TTC549 (cell line): ENCODE measurements around the gene SLC9C2.
"Not testable (repeated sequence)": the region's sequence is repeated elsewhere in the genome, so short reads cannot be mapped to it uniquely, and the experiment has no call there.

Experiments used
- FAIRE-seq: peaks from 2 replicates; lab custom pipeline; 2012; peaks lifted over from hg19 to GRCh38; lab: Jason Lieb, UNC

The SLC9C2 gene, protein sequence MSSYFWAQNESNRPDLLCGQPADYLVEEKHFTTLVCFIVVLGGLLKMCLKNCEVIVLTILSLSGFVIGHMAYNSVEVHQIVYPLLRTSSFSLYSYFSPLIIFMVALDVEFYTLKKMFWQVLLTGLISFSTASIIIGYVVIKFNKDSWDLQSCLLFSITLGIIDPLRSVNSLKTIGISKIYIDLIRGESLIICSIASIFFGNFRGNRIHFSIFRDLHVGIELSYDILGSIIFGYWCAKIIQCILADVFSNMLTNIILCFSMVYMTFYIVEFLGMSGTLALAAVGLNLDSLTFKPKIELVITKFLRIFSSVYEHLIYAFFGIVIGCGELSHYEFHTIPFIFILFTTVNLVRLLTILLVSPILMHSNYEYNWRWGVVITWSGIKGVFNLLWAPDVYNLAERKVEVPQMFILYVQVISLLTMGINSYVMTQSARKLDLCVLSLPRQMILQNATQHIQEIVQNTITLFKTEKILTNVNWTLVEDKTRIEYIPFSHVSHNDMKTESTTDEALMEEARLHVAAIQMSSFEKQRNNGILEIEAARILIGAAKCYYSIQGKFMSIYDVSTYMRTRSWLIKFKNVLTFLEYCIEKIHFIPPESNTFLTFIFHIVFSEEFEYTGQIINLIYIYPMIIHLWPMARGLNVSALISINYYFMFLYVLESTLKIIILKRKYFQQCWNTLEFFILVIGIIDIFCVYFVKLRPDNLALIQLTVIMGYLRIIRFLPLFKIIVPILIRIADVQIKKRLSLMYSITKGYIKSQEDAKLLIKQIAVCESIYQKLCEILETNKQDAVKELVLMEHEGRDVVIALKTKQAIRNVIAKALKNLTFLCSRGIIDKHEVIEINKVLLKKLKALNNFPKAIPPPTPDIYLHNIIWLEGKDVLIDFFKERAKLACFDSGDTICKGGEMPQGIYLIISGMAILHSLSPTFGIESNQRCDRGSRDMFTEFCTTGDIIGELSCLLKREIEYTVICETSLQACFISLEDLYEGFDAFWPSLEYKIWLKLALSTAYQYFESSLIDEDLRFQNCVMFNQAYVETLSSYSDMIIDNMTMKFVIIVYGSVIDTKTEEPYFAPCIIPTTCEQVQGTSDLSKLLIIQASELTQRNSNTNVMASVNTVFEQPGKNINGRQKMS

DNA sequence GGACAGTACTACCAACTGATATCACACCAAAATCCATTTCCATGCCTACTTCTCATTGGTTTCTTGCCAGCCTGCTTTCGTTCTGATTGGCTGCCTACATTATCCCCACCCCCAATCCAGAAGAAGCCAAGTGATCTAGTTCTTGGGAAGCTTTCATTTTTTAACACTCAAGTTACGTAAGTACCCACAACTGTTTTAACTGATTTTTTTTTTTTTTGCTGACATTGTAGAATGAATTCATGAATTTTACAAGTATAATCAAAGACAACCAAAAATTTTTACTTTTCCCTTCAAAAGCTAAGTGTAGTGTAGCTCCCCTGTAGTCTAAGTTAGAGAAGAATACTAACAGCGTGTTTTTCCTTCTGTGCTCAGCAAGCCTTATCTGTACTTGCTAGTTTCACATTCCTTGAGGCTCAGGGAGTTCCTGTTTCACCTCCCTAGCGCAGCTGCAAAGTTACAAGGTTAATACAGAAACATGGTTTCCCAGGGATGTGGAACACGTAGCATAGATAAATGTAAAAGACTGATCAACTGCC is at the start of gene SLC9C2:
Gene SLC9C2, minus strand, starts transcription at position 17 of the 536 bp plus-strand sequence. CDS start 1,296 bp downstream, outside the sequence.
- FAIRE-seq, result no peak

DNA sequence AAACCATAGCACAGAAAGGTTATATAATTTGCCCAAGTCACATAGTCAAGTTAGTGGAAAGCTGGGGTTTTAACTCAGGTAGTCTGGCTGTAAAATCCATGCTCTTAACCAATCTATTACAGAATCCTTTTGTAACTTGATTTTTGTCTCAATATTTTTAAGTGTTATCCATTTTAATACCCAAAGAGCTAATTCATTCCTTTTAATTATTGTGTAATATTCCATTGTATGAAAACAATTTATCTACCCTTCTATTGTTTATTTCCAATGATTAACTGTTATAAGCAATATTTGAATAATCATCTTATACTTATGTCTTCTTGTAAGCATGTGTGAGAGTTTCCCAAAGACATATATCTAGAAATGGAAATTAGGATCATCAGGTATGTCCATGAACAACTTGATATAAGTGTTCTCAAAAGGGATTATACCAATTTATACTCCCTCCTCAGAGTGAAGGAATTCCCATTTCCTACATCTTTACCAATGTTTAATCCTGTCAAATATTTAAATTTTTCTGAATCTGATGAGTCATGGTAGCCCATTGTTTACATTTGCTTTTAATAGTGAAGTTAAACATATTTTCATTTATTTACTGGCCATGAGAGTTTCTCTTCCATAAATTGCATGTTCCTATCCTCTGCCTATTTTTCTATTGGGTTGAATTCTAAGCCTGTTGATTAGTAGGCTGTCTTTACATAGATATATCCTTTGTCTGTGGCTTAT is 46.2 kb upstream of the SLC9C2 start:
- peak; percentile 62 for FAIRE-seq

DNA sequence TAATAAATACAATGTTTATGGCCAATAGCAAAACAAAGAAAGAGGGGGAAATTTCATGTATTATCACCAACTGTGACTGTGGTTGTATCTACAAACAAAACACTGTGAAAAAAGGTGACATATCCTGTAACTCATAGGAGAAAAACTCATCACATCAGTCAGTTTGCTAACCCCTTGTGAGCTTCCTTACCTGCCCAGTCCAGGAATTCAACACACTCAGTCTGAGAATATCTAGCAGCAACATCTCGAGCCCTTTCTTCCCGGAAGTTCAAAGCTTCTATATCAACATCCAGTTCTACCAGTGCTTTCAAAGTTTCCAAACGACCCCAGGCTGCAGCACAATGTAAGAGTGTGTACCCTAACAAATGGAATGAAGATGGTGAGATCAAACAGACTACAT is 43.8 kb upstream of the SLC9C2 start:
- FAIRE-seq, result no peak

DNA sequence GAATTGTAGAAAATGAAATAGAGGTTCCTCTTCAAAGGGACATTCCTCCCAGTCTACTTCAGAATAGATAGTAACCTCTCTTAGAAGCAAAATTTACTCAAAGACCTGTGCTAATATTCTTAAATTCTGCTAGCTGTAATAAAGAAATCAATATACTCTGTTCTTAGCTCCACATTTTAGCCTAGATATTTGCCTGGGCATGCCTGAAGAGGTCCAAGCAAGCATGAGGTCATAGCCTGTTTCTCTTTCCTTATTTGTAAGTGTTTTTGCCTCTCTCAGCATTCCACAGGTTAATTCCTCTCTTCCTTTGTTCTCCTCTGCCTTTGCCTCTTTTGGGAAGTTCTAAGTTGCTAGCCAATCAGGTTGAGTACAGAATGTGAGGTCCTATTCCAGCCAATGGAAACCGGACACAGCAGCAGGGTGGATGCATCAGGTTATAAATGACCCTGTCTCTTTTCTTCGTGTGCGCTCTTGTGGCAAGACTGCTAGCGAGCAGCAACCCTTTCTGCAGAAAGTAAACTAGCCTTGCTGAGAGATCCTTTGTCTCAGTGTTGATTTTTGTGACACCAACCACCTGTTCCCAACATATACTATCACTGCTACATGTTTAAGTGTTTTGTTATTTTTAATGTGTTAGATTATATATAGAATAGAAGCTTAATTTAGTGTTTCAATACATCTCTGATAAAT is 39.7 kb upstream of the SLC9C2 start:
- FAIRE-seq, result not testable (repeated sequence)

DNA sequence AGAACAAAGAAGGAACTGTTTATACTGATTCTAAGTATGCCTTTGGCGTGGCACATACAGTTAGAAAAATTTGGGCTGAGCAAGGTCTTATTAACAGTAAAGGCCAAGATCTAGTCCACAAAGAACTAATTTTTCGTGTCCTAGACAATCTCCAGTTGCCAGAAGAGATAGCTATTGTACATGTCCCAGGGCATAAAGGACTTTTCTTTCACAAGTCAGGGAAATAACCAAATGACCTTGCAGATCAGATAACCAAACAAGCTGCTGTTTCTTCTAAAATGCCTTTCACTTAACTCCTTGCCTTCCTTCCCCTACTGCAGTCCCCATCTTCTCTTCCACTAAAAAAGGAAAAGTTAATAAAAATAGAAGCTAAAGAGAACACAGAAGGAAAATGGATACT is 36.2 kb upstream of the SLC9C2 start:
- FAIRE-seq, result no peak

DNA sequence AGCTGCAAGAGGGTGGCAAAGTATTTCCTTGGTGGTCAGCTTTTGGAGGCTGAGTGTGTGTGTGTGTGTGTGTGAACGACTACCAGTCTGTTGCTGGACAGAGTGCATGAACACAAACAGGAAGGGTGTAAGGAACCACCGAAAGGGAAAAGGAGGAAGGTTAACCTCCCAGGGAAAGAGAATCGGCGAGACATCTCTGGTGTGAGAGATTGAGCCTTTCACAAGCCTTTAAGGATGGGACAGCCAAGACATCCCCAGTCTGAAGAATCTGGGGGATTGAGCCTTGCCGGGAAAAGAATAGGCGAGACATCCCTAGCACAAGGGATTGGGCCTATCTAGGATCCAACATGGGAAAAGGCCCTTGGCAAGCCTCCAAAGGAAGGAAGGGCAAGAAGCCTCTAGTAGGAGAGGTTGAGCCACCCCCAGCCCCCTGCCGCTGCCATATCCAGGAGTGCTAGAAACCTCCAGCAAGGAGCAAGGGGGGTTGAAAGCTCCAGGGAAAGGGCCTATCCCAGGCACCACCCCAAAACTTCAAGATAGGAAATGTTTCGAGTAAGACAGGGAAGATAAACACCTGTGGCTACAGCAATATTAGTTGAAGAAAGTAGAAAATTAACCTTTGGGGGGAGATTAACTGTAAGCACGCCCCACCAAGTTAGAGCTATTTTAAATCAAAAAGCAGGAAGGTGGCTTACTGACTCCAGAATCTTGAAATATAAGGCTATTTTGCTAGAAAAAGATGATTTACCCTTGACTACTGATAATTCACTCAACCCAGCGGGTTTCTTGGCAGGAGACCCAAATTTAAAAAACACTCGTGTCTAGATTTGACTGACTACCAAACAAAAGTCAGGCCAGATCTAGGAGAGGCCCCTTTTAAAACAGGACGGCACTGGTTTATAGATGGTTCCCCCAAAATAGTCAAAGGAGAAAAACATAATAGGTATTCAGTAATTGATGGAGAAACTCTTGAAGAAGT is 35.5 kb upstream of the SLC9C2 start:
- FAIRE-seq, result no peak

DNA sequence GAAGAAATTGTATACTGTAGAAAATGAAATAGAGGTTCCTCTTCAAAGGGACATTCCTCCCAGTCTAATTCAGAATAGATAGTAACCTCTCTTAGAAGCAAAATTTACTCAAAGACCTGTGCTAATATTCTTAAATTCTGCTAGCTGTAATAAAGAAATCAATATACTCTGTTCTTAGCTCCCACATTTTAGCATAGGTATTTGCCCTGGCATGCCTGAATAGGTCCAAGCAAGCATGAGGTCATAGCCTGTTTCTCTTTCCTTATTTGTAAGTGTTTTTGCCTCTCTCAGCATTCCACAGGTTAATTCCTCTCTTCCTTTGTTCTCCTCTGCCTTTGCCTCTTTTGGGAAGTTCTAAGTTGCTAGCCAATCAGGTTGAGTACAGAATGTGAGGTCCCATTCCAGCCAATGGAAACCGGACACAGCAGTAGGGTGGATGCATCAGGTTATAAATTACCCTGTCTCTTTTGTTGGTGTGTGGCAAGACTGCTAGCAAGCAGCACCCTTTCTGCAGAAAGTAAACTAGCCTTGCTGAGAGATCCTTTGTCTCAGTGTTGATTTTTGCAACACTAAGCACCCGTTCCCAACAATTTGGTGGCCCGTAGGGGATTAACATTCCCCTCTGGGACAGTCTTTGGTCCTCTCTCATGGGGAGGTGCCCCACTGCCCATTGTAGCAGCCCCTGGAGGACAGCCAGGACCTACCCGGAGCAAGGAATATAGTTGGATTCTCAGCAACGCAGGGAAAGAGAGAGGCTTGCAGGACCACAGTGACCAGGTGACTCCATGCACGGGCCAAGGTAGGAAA is 34.6 kb upstream of the SLC9C2 start:
- not testable (repeated sequence) for FAIRE-seq

DNA sequence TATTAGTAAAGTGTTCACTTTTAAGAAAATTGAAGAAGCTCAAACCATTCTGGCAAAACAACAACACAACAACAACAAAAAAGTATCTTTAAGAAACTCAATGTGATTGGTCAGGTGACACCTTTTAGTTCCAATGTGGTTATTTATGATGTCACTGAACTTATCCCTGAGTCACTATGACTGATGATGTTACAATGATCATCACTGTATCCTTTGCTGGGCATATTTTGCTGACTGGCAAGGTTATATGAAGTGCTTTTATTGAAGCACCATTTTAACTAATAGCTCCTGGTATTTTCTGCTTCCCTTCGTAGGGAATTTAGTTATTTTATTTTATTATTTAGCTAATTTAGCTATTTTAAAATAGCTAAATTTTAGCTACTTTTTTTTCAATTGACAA is 32.2 kb upstream of the SLC9C2 start, which contains the start of gene TEX50:
Gene TEX50, plus strand, starts transcription at position 223 of the 400 bp plus-strand sequence. CDS start 184 bp downstream, outside the sequence.
- no peak for FAIRE-seq

DNA sequence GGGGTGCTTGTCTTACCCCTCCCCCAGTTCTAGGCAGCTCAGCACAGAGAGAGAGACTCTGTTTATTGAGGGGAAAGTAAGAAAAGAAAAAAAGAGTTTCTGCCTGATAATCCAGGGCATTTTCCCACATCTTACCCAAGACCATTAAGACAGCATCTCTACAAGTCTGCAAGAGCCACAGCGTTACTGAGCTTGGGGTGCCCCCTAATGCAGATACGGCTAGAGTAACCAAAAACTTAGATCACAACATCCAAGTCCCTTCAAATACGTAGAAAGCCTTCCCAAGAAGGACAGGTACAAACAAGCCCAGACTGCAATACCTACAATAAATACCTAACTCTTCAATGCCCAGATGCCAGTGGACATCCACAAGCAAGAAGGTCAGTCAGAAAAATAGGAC is 26.0 kb upstream of the SLC9C2 start:
- no peak for FAIRE-seq

DNA sequence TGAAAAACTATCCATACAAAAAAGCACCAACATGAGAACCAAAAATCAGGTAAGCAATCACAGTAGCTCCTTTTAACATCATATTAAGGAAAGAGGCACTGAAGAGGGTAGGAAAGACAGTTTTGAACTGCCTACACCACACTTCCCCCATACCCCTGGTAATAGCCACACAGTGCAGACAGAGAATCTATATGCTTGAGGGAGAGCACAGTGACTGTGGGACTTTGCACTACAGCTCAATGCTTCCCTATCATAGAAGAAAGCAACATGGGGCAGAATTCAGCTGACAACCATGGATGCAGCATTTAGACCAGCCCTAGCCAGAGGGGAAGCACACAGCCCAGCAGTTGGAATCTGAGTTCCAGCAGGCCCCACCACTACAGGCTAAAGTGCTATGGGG is 24.4 kb upstream of the SLC9C2 start:
- no peak for FAIRE-seq

DNA sequence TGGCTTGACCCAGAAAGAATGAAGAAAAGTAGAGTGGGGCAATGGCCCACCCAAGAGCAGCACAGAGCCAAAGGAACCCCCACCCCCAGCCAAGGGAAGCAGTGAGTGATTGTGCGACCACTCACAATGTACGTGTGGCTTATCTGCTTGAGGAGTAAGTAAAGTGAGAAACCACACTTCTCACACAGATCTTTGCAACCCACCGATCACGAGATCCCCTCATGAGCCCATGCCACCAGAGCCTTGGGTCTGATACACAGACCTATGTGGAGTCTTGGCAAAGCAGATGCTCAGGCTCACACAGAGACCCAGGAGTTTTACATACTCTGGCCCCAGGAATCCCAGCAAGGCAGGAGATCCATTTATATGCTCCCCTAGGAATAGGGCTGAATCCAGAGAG is 14.0 kb upstream of the SLC9C2 start:
- no peak for FAIRE-seq

DNA sequence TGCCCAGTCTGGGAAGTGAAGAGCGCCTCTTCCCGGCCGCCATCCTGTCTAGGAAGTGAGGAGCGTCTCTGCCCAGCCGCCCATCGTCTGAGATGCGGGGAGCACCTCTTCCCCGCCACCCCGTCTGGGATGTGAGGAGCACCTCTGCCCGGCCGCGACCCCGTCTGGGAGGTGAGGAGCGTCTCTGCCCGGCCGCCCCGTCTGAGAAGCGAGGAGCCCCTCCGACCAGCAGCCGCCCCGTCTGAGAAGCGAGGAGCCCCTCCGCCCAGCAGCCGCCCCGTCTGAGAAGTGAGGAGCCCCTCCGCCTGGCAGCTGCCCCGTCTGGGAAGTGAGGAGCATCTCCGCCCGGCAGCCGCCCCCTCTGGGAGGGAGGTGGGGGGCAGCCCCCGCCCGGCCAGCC is 10.2 kb upstream of the SLC9C2 start:
- not testable (repeated sequence) for FAIRE-seq

DNA sequence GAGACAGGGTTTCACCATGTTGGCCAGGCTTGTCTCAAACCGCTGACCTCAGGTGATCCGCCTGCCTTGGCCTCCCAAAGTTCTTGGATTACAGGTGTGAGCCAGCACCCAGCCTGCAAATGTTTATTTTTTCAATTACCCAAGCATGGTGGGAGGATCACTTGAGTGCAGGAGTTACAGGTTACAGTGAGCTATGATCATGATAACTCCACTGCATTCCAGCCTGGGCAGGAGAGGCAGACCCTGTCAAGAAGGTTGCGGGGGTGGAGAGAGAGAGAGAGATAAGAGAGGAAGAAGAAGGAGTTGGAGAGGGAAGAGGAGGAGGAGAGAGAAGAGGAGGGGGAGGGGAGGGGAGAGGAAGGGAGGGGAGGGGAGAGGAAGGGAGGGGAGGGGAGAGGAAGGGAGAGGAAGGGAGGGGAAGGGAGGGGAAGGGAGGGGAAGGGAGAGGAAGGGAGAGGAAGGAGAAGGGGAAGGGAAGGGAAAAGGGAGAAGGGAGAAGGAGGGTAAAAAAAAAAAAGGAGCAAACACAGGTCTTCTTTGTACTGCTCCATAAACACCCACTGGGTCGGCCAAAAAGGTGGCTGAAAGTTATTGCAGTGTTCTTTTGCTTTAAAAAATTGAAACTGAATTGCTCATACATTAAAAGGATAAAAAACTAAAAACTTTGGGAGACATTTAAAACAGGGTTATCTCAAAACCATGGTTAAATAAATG is 5.8 kb upstream of the SLC9C2 start:
- FAIRE-seq, result no peak

DNA sequence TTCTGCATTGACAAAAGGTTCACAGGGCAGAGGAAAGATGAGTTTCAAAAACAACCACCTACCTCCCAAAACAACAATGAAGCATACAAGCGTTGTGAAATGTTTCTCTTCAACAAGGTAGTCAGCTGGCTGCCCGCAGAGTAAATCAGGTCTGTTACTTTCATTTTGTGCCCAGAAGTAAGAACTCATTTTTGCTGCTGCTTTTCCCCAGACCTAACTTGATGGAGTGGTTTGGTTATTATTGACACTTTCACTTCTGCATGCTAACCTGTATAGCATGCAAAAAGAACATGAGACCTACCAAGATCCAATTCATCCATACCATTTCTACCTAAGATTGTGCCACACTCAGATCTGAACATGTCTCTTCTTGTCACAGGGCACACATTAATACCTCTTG is 1.3 kb downstream of the SLC9C2 start:
- FAIRE-seq, result no peak

DNA sequence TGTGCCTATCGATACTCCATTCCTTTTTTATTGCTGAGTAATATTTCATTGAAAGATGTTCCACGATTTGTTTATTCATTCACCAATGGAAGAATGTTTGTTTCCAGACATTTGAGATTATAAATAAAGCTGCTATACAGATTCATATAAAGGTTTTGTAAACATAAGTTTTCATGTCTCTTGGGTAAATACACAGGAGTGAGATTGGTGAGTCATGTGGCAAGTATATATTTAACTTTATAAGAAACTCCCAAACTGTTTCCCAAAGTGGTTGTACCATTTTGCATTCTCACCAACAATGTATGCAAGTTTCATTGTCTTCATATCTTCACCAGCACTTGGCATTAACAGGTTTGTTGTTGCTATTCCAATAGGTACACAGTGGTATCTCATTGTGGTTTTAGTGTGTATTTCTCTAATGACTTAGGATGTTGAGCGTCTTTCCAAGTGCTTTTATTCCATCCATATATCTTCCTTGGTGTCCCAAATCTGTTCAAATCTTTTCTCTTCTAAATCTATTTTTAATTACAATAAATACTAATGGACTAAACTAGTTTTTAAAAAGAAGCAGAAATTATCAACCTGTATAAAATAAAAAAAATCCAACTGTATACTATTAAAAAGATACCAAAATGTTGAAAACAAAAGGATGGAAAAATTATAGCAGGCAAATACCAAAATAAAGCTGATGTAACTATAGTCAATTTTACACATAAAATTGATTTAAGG is 6.6 kb downstream of the SLC9C2 start:
- peak; percentile 94 for FAIRE-seq

DNA sequence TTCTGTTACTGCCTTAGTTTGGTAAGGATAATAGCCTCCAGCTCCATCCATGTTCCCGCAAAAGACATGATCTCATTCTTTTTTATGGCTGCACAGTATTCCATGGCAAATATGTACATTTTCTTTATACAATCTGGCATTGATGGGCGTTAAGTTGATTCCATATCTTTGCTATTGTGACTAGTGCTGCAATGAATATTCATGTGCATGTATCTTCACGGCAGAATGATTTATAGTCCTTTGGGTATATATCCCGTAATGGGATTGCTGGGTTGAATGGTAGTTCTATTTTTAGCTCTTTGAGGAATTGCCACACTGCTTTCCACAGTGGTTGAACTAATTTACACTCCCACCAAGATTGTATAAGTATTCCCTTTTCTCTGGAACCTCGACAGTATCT is 11.7 kb downstream of the SLC9C2 start:
- not testable (repeated sequence) for FAIRE-seq

DNA sequence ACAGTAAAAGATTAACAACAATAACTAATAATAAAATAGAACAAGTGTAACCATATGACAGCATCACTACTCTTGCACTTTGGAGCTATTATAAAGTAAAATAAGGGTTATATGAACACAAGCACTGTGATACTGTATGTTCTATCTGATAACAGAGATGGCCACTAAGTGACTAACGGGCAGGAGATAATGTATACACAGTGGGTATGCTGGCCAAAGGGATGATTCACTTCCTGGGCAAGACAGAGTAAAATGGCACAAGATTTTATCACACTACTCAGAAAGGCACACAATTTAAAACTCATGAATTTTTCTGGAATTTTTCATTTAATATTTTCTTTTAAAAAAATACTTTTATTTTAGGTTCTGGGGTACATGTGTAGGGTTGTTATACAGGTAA is 12.3 kb downstream of the SLC9C2 start:
- FAIRE-seq, result no peak
